ENCODE measurements around the gene CPXM2. TPM values are rescaled to one million over a fixed set of nuclear protein-coding genes. Genes with fewer than 3 reads are reported as not detected.

The CPXM2 gene
- total and polyA plus RNA-seq, 2 experiments from 2014 or later = 14.8 to 19.8 TPM

DNA sequence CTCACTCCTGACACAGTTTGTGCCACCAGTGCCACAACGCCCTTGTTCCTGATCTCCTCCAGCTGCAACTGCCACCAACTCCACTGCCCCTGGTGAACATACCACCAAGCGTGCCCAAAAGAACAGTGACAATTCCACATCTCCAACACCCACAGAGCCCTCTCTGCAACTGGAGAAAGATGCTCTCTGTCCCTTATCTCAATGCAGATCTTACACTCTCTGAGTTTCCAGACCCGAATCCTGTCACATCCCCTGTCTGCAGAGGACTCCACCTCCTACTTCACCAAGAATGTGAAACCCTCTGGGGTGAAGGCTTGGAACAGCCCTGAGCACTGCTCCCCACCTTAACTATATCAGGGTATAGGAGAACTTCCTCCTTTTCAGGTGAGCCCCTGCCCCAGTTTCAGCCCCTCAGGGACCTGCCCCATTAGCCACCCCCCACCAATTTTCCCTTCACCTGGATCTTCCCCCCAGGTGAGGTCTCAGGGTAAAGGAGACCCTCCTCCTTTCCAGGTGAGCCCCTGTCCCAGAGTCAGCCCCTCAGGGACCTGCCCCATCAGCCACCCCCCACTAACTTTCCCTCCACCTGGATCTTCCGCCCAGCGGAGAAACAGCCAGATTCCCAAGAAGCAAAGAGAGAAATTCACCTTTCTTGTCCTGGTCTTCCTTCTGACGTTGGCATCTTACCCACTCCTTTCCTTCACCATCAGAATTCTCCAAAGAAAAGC, 55.0 kb downstream of the CPXM2 start:
- TF ChIP-seq EZH2phosphoT487 (IDR thresholded peaks at IDR 0.05; ENCODE audit: insufficient read depth, low read depth) = no peak
- Histone ChIP-seq H3F3A (ENCODE audit: insufficient read depth) (no peaks in the 10 kb centered on the region), H3K4me1 (ENCODE audit: insufficient read depth) (0 out of 2 replicates have a peak, but pooled peaks cover 16% of the 10 kb centered on the region), H3K9ac (no peak overlapping the region), H3K4me3 (no peak overlapping the region), H3K79me2 (ENCODE audit: insufficient read depth) (no peaks in the 10 kb centered on the region), H4K20me1 (ENCODE audit: insufficient read depth) (no peaks in the 10 kb centered on the region), H3K27me3 (replicated peaks; ENCODE audit: insufficient read depth) (no peaks in the 10 kb centered on the region), H3K9me3 (ENCODE audit: low read depth) (no peaks in the 10 kb centered on the region), H3K27ac (no peak overlapping the region), H2AFZ (no peak overlapping the region), H3K4me2 (ENCODE audit: unreplicated experiment) (no peak overlapping the region), H3K9me2 (ENCODE audit: insufficient read depth) (no peaks in the 10 kb centered on the region), H3K36me3 (ENCODE audit: low read depth) (no peaks in the 10 kb centered on the region)
- no peak for DNase-seq
- in situ Hi-C loops (cut with MboI) = no loop called here
- 87 to 92% methylated on average over 6 of the region's 6 CpGs for WGBS, 2 experiments (ENCODE audit: low coverage in 1 of 2, low lambda C conversion rate in 2 of 2, missing lambda C conversion rate in 2 of 2)

DNA sequence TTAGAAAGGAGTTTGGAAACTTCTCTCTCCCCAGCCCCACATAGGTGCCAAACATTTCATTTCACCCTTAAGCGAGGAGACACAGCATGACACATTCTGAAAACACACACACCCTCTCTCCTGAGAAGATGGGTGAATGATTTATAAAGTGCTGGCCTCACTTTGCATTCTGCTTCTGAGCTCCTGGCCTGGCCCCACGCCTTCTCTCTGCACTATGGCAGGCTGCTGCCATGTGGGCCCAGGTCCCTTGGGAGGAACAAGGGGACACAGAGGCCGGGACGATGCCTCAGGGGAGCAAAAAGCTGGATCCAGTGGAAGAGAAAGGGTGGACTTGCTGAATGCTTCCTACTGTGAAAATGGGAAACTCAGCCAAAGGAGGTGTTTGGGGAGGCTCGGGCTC, 56.0 kb downstream of the CPXM2 start:
- H3K4me3 ChIP-seq = no peak overlapping the region
- H3K9me2 ChIP-seq (ENCODE audit: insufficient read depth) = no peaks in the 10 kb centered on the region
- H3K9me3 ChIP-seq (ENCODE audit: low read depth) = no peaks in the 10 kb centered on the region
- H3F3A ChIP-seq (ENCODE audit: insufficient read depth) = no peaks in the 10 kb centered on the region
- H3K36me3 ChIP-seq (ENCODE audit: low read depth) = no peaks in the 10 kb centered on the region
- no peak overlapping the region for H3K27ac ChIP-seq
- no peak for TF ChIP-seq EZH2 (IDR thresholded peaks at IDR 0.05; ENCODE audit: insufficient read depth, poor library complexity, severe bottlenecking)
- TF ChIP-seq EZH2phosphoT487 (IDR thresholded peaks at IDR 0.05; ENCODE audit: insufficient read depth, low read depth) = no peak
- no peaks in the 10 kb centered on the region for H3K27me3 ChIP-seq (replicated peaks; ENCODE audit: insufficient read depth)
- 41 to 50% methylated on average over 4 to 5 of the region's 5 CpGs for WGBS, 2 experiments (ENCODE audit: low coverage in 1 of 2, low lambda C conversion rate in 2 of 2, missing lambda C conversion rate in 2 of 2)
- 0 out of 2 replicates have a peak, but pooled peaks cover 13% of the 10 kb centered on the region for H3K4me1 ChIP-seq (ENCODE audit: insufficient read depth)
- in situ Hi-C loops (cut with MboI) = no loop called here
- no peaks in the 10 kb centered on the region for H3K79me2 ChIP-seq (ENCODE audit: insufficient read depth)
- H2AFZ ChIP-seq = no peak overlapping the region
- peak overlapping the region; percentile 10 for H3K4me2 ChIP-seq (ENCODE audit: unreplicated experiment)
- peak; percentile 29 for DNase-seq
- H3K9ac ChIP-seq = no peak overlapping the region
- H4K20me1 ChIP-seq (ENCODE audit: insufficient read depth) = no peaks in the 10 kb centered on the region

DNA sequence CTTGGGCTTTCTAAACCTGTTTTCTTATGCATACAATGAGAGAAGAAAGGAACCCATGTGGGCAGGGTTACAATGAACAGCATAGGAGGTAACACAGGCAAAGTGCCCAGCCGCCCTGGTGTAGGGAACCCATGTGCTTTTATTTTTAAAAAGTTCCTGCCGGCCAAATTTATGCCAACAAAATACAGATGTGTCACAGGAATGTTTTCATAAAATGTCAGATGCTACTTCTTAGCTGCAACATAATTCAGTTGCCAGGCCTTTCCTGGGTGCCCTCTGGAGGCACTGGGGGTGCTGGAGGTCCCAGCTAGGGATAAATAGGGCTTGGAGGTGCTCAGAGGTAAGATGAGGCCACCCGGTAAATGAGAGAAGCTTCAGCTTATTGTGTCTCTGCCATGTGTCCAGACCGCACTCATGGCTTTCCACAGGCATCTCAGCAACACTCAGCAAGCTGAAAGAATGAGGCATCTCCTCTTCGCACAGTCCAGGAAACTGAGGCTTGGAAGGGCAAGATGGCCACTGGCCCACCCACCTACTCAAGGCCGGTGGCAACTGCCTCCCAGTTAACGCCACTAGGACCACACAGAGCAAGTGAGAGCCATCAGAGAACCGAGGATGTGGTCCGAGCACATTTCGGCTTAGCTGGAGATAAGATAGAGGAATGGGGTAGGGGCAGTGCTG, 58.3 kb downstream of the CPXM2 start:
- Histone ChIP-seq H3F3A (ENCODE audit: insufficient read depth) (no peaks in the 10 kb centered on the region), H3K36me3 (ENCODE audit: low read depth) (no peaks in the 10 kb centered on the region), H3K9me2 (ENCODE audit: insufficient read depth) (no peaks in the 10 kb centered on the region), H3K9me3 (ENCODE audit: low read depth) (no peaks in the 10 kb centered on the region), H3K9ac (no peak overlapping the region), H3K4me2 (ENCODE audit: unreplicated experiment) (no peak overlapping the region), H3K4me3 (no peak overlapping the region), H3K4me1 (ENCODE audit: insufficient read depth) (0 out of 2 replicates have a peak, but pooled peaks cover 8% of the 10 kb centered on the region), H2AFZ (no peak overlapping the region), H4K20me1 (ENCODE audit: insufficient read depth) (no peaks in the 10 kb centered on the region), H3K27ac (no peak overlapping the region), H3K27me3 (replicated peaks; ENCODE audit: insufficient read depth) (no peaks in the 10 kb centered on the region), H3K79me2 (ENCODE audit: insufficient read depth) (no peaks in the 10 kb centered on the region)
- in situ Hi-C loops (cut with MboI) = no loop called here
- DNase-seq = no peak
- WGBS, 2 experiments (ENCODE audit: low coverage in 1 of 2, low lambda C conversion rate in 2 of 2, missing lambda C conversion rate in 2 of 2) = 78 to 85% methylated on average over 10 of the region's 10 CpGs
- TF ChIP-seq EZH2 (IDR thresholded peaks at IDR 0.05; ENCODE audit: insufficient read depth, poor library complexity, severe bottlenecking) = no peak
- TF ChIP-seq EZH2phosphoT487 (IDR thresholded peaks at IDR 0.05; ENCODE audit: insufficient read depth, low read depth) = no peak

DNA sequence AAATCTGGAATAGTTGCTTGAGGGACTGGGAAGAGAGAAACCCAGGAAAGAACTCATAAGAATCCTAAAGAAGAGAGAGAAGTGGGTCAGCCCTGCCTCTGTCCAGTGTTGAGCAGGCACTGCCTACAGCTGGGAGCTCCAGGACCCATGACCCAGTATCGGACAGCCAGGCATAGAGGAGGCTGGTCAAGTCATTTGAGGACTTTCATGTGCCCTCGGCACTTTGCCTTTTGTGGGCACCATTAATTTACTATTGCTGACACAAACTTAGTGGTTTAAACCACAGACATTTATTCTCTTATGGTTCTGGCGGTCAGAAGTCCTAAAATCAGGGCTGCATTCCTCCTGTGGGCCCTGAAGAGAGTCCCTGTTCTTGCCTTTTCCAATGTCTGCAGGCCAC, 60.3 kb downstream of the CPXM2 start:
- H3K79me2 ChIP-seq (ENCODE audit: insufficient read depth) = no peaks in the 10 kb centered on the region
- 0 out of 2 replicates have a peak, but pooled peaks cover 8% of the 10 kb centered on the region for H3K4me1 ChIP-seq (ENCODE audit: insufficient read depth)
- TF ChIP-seq EZH2 (IDR thresholded peaks at IDR 0.05; ENCODE audit: insufficient read depth, poor library complexity, severe bottlenecking) = no peak
- TF ChIP-seq EZH2phosphoT487 (IDR thresholded peaks at IDR 0.05; ENCODE audit: insufficient read depth, low read depth) = no peak
- 79 to 80% methylated on average over 3 of the region's 3 CpGs for WGBS, 2 experiments (ENCODE audit: low coverage in 1 of 2, low lambda C conversion rate in 2 of 2, missing lambda C conversion rate in 2 of 2)
- no peaks in the 10 kb centered on the region for H3K27me3 ChIP-seq (replicated peaks; ENCODE audit: insufficient read depth)
- H2AFZ ChIP-seq = no peak overlapping the region
- no peak overlapping the region for H3K9ac ChIP-seq
- no peaks in the 10 kb centered on the region for H3F3A ChIP-seq (ENCODE audit: insufficient read depth)
- H3K36me3 ChIP-seq (ENCODE audit: low read depth) = no peaks in the 10 kb centered on the region
- H3K27ac ChIP-seq = no peak overlapping the region
- no peaks in the 10 kb centered on the region for H3K9me2 ChIP-seq (ENCODE audit: insufficient read depth)
- in situ Hi-C loops (cut with MboI) = no loop called here
- H4K20me1 ChIP-seq (ENCODE audit: insufficient read depth) = no peaks in the 10 kb centered on the region
- H3K4me2 ChIP-seq (ENCODE audit: unreplicated experiment) = no peak overlapping the region
- no peaks in the 10 kb centered on the region for H3K9me3 ChIP-seq (ENCODE audit: low read depth)
- no peak overlapping the region for H3K4me3 ChIP-seq
- DNase-seq = no peak
